ENCODE data around the gene STK39.

STK39 gene

GRCh38 chr2:168171059-168171762 lies 76.2 kb downstream of the STK39 start:
- DNase-seq (ENCODE audit: low read depth, low spot score), result no peak
- H3K4me1 ChIP-seq (ENCODE audit: control insufficient read depth, insufficient read depth, low read length), result peaks cover 1% of the 10 kb centered on the region; the same call in 1 of the 2 replicates
- H3K4me3 ChIP-seq (ENCODE audit: low read length), result no peak overlapping the region
- no peak overlapping the region for H3K27ac ChIP-seq (ENCODE audit: low read length)
- H3K27me3 ChIP-seq (ENCODE audit: control insufficient read depth, insufficient read depth, low read length), result no peaks in the 10 kb centered on the region
- no CpG with 5 or more reads among the region's 7 CpGs for WGBS (ENCODE audit: insufficient coverage, insufficient read length)
- H3K9me3 ChIP-seq (ENCODE audit: control insufficient read depth, insufficient read depth, low read length), result no peaks in the 10 kb centered on the region
- H3K36me3 ChIP-seq (ENCODE audit: control insufficient read depth, insufficient read depth, low read length), result no peaks in the 10 kb centered on the region

- no peaks in the 10 kb centered on the region for H3K27me3 ChIP-seq (ENCODE audit: control insufficient read depth, insufficient read depth, low read length)
- WGBS (ENCODE audit: insufficient coverage, insufficient read length), result no CpG with 5 or more reads among the region's 4 CpGs
- no peak overlapping the region for H3K4me3 ChIP-seq (ENCODE audit: low read length)
- no peaks in the 10 kb centered on the region for H3K9me3 ChIP-seq (ENCODE audit: control insufficient read depth, insufficient read depth, low read length)
- H3K36me3 ChIP-seq (ENCODE audit: control insufficient read depth, insufficient read depth, low read length), result no peaks in the 10 kb centered on the region
- peaks cover 1% of the 10 kb centered on the region; the same call in 1 of the 2 replicates for H3K4me1 ChIP-seq (ENCODE audit: control insufficient read depth, insufficient read depth, low read length)
- H3K27ac ChIP-seq (ENCODE audit: low read length), result no peak overlapping the region
- DNase-seq (ENCODE audit: low read depth, low spot score), result no peak
These were observed 78.2 kb downstream of the STK39 start for GRCh38 chr2:168169097-168169745.

GRCh38 chr2:168167511-168168263 lies 79.7 kb downstream of the STK39 start:
- no CpG with 5 or more reads among the region's 4 CpGs for WGBS (ENCODE audit: insufficient coverage, insufficient read length)
- no peaks in the 10 kb centered on the region for H3K9me3 ChIP-seq (ENCODE audit: control insufficient read depth, insufficient read depth, low read length)
- no peak overlapping the region for H3K27ac ChIP-seq (ENCODE audit: low read length)
- H3K4me3 ChIP-seq (ENCODE audit: low read length), result no peak overlapping the region
- H3K27me3 ChIP-seq (ENCODE audit: control insufficient read depth, insufficient read depth, low read length), result no peaks in the 10 kb centered on the region
- no peak for DNase-seq (ENCODE audit: low read depth, low spot score)
- peaks cover 1% of the 10 kb centered on the region; the same call in 1 of the 2 replicates for H3K4me1 ChIP-seq (ENCODE audit: control insufficient read depth, insufficient read depth, low read length)
- no peaks in the 10 kb centered on the region for H3K36me3 ChIP-seq (ENCODE audit: control insufficient read depth, insufficient read depth, low read length)

- Histone ChIP-seq H3K4me3 (ENCODE audit: low read length) (no peak overlapping the region), H3K27me3 (ENCODE audit: control insufficient read depth, insufficient read depth, low read length) (no peaks in the 10 kb centered on the region), H3K27ac (ENCODE audit: low read length) (no peak overlapping the region), H3K4me1 (ENCODE audit: control insufficient read depth, insufficient read depth, low read length) (peaks cover 1% of the 10 kb centered on the region; the same call in 1 of the 2 replicates), H3K9me3 (ENCODE audit: control insufficient read depth, insufficient read depth, low read length) (no peaks in the 10 kb centered on the region), H3K36me3 (ENCODE audit: control insufficient read depth, insufficient read depth, low read length) (no peaks in the 10 kb centered on the region)
- no peak for DNase-seq (ENCODE audit: low read depth, low spot score)
- WGBS (ENCODE audit: insufficient coverage, insufficient read length), result no CpG with 5 or more reads among the region's 7 CpGs
These were observed 80.4 kb downstream of the STK39 start for GRCh38 chr2:168166902-168167510.

GRCh38 chr2:168165985-168166901 lies 81.2 kb downstream of the STK39 start:
- no peak overlapping the region for H3K4me3 ChIP-seq (ENCODE audit: low read length)
- H3K4me1 ChIP-seq (ENCODE audit: control insufficient read depth, insufficient read depth, low read length), result peaks cover 1% of the 10 kb centered on the region; the same call in 1 of the 2 replicates
- no peak for DNase-seq (ENCODE audit: low read depth, low spot score)
- H3K36me3 ChIP-seq (ENCODE audit: control insufficient read depth, insufficient read depth, low read length), result no peaks in the 10 kb centered on the region
- no CpG with 5 or more reads among the region's 3 CpGs for WGBS (ENCODE audit: insufficient coverage, insufficient read length)
- H3K27me3 ChIP-seq (ENCODE audit: control insufficient read depth, insufficient read depth, low read length), result no peaks in the 10 kb centered on the region
- no peaks in the 10 kb centered on the region for H3K9me3 ChIP-seq (ENCODE audit: control insufficient read depth, insufficient read depth, low read length)
- no peak overlapping the region for H3K27ac ChIP-seq (ENCODE audit: low read length)

- Histone ChIP-seq H3K27ac (ENCODE audit: low read length) (no peak overlapping the region), H3K4me3 (ENCODE audit: low read length) (no peak overlapping the region), H3K9me3 (ENCODE audit: control insufficient read depth, insufficient read depth, low read length) (no peaks in the 10 kb centered on the region), H3K36me3 (ENCODE audit: control insufficient read depth, insufficient read depth, low read length) (no peaks in the 10 kb centered on the region), H3K4me1 (ENCODE audit: control insufficient read depth, insufficient read depth, low read length) (peaks cover 1% of the 10 kb centered on the region; the same call in 1 of the 2 replicates), H3K27me3 (ENCODE audit: control insufficient read depth, insufficient read depth, low read length) (no peaks in the 10 kb centered on the region)
- no CpG with 5 or more reads among the region's 3 CpGs for WGBS (ENCODE audit: insufficient coverage, insufficient read length)
- DNase-seq (ENCODE audit: low read depth, low spot score), result no peak
These were observed 82.0 kb downstream of the STK39 start for GRCh38 chr2:168165397-168165796.

GRCh38 chr2:168160897-168161296 lies 86.5 kb downstream of the STK39 start:
- H3K9me3 ChIP-seq (ENCODE audit: control insufficient read depth, insufficient read depth, low read length), result no peaks in the 10 kb centered on the region
- no peaks in the 10 kb centered on the region for H3K36me3 ChIP-seq (ENCODE audit: control insufficient read depth, insufficient read depth, low read length)
- H3K4me3 ChIP-seq (ENCODE audit: low read length), result no peak overlapping the region
- H3K4me1 ChIP-seq (ENCODE audit: control insufficient read depth, insufficient read depth, low read length), result no peaks in the 10 kb centered on the region
- H3K27ac ChIP-seq (ENCODE audit: low read length), result no peak overlapping the region
- DNase-seq (ENCODE audit: low read depth, low spot score), result peak; percentile 39
- no peaks in the 10 kb centered on the region for H3K27me3 ChIP-seq (ENCODE audit: control insufficient read depth, insufficient read depth, low read length)
- WGBS (ENCODE audit: insufficient coverage, insufficient read length), result no CpG with 5 or more reads among the region's 7 CpGs

- no peaks in the 10 kb centered on the region for H3K4me1 ChIP-seq (ENCODE audit: control insufficient read depth, insufficient read depth, low read length)
- H3K27ac ChIP-seq (ENCODE audit: low read length), result no peak overlapping the region
- H3K27me3 ChIP-seq (ENCODE audit: control insufficient read depth, insufficient read depth, low read length), result no peaks in the 10 kb centered on the region
- no CpG with 5 or more reads among the region's 8 CpGs for WGBS (ENCODE audit: insufficient coverage, insufficient read length)
- no peaks in the 10 kb centered on the region for H3K9me3 ChIP-seq (ENCODE audit: control insufficient read depth, insufficient read depth, low read length)
- H3K36me3 ChIP-seq (ENCODE audit: control insufficient read depth, insufficient read depth, low read length), result no peaks in the 10 kb centered on the region
- no peak for DNase-seq (ENCODE audit: low read depth, low spot score)
- no peak overlapping the region for H3K4me3 ChIP-seq (ENCODE audit: low read length)
These were observed 87.4 kb downstream of the STK39 start for GRCh38 chr2:168159754-168160585.

GRCh38 chr2:168158586-168158985 lies 88.8 kb downstream of the STK39 start:
- Histone ChIP-seq H3K27me3 (ENCODE audit: control insufficient read depth, insufficient read depth, low read length) (no peaks in the 10 kb centered on the region), H3K27ac (ENCODE audit: low read length) (no peak overlapping the region), H3K36me3 (ENCODE audit: control insufficient read depth, insufficient read depth, low read length) (no peaks in the 10 kb centered on the region), H3K9me3 (ENCODE audit: control insufficient read depth, insufficient read depth, low read length) (no peaks in the 10 kb centered on the region), H3K4me1 (ENCODE audit: control insufficient read depth, insufficient read depth, low read length) (no peaks in the 10 kb centered on the region), H3K4me3 (ENCODE audit: low read length) (no peak overlapping the region)
- WGBS (ENCODE audit: insufficient coverage, insufficient read length), result no CpG with 5 or more reads among the region's 3 CpGs
- DNase-seq (ENCODE audit: low read depth, low spot score), result no peak
